Colon (tissue), 2 donors: ENCODE measurements around the gene ATG3.
"Not testable (repeated sequence)": the region's sequence is repeated elsewhere in the genome, so short reads cannot be mapped to it uniquely, and the experiment has no call there.

Source experiments
- FAIRE-seq: peaks from 2 replicates; lab custom pipeline; 2012; peaks lifted over from hg19 to GRCh38; lab: Jason Lieb, UNC
- donor health status: control.
- donor health status: control.

Gene ATG3

DNA sequence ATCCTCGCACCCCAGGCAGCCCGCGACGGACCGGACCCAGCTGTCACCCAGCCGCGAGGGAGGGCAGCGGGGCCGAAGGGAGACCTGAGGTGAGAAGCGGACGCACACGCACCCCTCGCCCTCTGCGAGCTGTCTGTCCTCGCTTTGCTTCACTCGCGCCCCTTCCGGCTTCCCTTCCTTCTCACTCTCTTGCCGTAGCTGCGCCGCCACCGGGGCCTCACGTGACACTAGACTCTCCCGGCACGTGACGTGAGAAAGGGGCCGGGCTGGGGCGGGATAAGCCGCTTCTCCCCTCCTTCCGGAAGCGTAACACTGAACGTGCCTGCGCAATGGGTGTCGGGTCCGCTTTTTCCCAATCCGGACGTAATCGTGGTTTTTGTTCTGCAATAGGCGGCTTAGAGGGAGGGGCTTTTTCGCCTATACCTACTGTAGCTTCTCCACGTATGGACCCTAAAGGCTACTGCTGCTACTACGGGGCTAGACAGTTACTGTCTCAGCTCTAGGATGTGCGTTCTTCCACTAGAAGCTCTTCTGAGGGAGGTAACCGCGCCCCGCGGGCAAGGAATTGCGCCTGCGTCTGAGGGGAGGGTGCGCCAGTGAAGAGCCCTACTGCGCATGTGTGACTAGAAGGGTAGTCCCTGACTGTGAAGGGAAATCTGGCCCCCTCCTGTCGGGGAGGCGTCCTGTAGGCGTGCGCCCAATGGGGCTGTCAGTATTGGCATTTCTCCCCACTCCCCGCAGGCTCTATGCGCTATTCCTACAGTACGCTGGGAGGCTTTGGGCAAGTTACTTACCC is at the start of gene ATG3, which contains the start of gene SLC35A5:
ATG3 (minus strand) TSS at position 229 of the 796 bp plus-strand sequence. CDS start 434 bp downstream, outside the sequence.
SLC35A5 (plus strand) TSS at position 312 of the 796 bp plus-strand sequence. CDS start 1,359 bp downstream, outside the sequence.
- FAIRE-seq: no peak

GRCh38 chr3:112610121-112610520 is 48.4 kb upstream of the ATG3 start:
- FAIRE-seq: no peak

DNA sequence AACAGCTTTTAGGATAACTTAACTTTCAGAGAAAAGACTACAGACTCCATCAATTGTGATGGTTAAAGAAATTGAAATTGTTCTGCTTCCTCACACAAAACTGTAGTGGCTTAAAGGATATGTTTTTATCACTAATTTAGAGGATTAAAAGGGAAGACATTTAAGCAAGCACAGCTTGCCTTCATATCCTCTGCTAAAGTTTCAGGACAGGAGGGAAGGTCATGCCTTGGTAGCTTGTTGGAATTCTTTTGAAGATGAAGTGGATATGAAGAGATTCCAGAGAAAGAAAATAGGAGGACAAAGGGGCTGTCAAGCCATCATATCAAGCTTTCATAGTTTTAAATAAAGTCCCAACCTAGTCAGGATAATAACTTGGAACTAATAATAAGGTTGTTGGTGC is 46.1 kb upstream of the ATG3 start:
- FAIRE-seq: no peak

DNA sequence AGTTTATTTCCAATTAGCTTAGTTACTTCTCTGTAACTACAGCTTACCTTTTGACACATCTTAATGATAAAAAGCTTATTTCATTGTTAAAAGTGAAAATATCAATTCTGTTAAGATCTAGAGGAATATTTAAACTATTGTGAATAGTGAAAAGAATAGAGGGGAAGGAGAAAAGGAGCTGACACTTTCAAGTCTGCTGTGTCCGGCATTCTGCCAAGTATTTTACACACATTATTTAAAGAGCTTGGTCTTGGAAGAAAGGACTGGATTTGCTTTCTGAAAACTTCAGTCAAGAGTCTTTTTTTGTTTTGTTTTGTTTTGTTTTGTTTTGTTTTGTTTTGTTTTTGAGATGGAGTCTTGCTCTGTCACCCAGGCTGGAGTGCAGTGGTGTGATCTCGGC is 44.3 kb upstream of the ATG3 start:
- no peak for FAIRE-seq

GRCh38 chr3:112605285-112605684 is 43.5 kb upstream of the ATG3 start:
- FAIRE-seq: no peak

GRCh38 chr3:112604536-112604935 is 42.8 kb upstream of the ATG3 start:
- no peak for FAIRE-seq

DNA sequence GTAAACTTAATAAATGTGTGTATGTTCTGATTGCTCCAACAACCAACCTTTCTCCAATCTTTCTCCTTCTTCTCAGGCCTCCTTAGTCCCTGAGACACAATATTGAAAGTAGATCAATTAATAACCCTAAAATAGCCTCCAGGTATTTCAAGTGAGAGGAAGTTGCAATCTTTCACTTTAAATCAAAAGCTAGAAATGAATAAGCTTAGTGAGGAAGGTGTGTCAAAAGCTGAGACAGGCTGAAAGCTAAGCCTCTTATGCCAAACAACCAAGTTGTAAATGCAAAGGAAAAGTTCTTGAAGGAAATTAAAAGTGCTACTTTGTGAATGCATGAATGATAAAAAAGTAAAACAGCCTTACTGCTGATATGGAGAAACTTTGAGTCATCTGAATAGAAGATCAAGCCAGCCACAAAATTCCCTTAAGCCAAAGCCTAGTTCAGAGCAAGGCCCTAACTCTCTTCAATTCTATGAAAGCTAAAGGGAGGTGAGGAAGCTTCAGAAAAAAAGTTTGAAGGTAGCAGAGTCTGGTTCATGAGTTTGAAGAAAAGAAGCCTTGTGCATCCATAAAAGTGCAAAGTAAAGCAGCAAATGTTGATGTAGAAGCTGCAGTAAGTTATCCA is 40.6 kb upstream of the ATG3 start:
- FAIRE-seq: no peak

GRCh38 chr3:112598731-112599130 is 37.0 kb upstream of the ATG3 start:
- no peak for FAIRE-seq

- no peak for FAIRE-seq
Measured at GRCh38 chr3:112597945-112598344, 36.2 kb upstream of the ATG3 start.

GRCh38 chr3:112594856-112595255 is 33.1 kb upstream of the ATG3 start:
- no peak for FAIRE-seq

- FAIRE-seq: no peak
Measured at GRCh38 chr3:112593258-112593657, 31.5 kb upstream of the ATG3 start.

DNA sequence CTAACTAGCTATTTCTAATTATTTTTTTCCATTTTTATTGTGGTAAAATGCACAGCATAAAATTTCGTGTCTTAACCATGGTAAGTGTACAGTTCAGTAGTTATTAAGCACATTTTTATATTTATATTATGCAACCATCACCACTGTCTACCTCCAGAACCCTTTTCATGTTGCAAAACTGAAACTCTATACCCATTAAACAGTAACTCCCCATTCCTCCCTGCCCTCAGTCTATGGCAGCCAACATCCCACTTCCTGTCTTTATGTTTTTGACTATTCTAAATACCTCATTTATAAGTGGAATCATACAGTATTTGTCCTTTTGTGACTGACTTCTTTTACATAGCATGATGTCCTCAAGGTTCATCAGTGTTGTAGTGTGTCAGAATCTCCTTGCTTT is 25.6 kb upstream of the ATG3 start:
- FAIRE-seq: no peak

- FAIRE-seq: no peak
Measured at GRCh38 chr3:112585782-112586181, 24.0 kb upstream of the ATG3 start.

DNA sequence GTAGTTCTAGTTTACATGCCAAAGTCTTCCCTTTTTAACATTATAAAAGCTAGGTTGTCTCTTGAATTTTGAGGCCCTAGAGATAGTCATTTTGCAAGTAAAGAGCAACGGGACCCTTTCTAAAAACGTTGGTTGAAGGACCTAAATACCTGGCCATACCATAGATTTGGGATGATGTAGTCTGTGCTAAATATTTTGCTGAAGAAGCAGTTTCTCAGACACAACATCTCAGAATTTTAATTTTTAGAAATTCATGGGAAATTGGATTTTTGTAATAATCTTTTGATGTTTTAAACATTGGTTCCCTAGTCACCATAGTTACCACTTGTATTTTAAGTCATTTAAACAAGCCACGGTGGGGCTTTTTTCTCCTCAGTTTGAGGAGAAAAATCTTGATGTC is 21.3 kb upstream of the ATG3 start:
- no peak for FAIRE-seq

DNA sequence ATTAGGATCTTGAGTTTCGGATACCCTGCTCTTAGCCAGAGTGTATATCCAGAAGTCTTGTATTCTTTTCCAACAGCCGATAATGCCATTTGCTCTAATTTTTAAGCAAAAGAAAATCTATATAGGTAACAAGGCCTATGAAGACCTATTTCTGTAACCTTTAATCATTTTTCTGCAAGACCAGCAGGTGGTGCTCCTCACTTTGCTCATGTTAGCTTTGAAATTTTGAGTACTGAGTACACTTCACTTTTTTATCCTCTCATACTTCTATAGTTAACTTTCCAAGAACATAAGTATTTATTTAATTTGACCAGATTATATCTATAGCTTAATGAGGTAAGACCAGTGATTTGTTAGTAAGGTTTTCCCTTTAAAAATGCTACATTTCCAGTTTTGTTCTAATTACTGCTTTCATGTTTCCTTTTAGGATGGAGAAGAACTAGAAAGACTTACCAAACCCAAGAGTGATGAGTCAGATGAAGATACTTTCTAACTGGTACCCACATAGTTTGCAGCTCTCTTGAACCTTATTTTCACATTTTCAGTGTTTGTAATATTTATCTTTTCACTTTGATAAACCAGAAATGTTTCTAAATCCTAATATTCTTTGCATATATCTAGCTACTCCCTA is 20.6 kb upstream of the ATG3 start:
- no peak for FAIRE-seq

GRCh38 chr3:112579697-112580096 is 17.9 kb upstream of the ATG3 start:
- FAIRE-seq: no peak

GRCh38 chr3:112579232-112579631 is 17.5 kb upstream of the ATG3 start:
- FAIRE-seq: no peak

DNA sequence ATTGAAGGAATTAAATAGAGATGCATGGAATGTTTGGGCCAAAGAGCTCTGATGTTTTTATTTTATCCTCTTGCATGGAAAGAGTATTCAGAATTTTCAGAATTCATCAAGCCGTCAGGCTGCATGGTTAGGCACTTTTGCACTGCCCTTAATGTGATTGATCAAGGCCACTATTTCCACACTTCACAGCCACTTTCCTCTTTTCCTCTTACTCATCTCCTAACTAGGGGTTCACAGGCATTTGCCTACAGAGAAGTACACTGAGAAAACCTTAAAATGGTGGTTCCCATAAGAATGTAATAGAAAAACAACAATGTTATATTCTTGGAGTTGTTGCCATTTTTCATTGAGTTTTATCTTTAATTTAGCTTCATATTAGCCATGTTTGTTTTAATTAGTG is 10.9 kb upstream of the ATG3 start:
- FAIRE-seq: no peak

DNA sequence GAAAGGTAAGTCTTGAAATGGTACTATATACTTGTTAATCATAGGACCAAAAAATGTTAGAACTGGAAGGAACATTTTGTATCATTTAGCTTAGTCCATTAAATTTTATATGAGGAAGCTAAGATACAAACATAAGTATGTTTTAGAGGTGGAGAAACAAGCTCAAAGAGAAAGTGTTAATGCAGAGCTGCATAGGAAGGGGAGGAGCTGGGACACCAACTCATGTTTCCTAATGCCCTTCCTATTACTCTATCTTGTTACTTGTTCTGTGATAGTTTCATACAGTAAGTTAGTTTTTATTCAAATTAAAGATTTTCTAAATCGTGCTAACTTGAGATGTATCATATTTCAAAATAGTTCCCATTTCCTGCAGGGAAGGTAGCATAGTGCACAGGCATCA is 7.5 kb upstream of the ATG3 start:
- FAIRE-seq: no peak

GRCh38 chr3:112568642-112569041 is 6.9 kb upstream of the ATG3 start:
- FAIRE-seq: no peak

DNA sequence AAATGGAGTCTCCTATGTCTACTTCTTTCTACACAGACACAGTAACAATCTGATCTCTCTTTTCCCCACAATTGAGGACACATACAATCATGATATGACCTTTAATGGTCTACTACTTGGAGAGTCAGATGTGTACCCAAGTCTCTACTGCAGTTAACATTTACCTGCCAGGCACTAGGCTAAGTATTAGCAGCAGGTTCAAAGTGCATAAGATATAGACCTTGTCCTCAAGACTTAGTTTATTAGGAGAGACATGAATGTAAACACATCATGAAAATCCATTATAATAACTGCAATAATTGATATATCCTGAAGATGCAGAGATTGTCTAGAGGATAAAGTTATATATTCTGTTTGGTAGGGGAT is 3.2 kb upstream of the ATG3 start:
- no peak for FAIRE-seq

- FAIRE-seq: not testable (repeated sequence)
Measured at GRCh38 chr3:112564247-112564939, 2.6 kb upstream of the ATG3 start.

DNA sequence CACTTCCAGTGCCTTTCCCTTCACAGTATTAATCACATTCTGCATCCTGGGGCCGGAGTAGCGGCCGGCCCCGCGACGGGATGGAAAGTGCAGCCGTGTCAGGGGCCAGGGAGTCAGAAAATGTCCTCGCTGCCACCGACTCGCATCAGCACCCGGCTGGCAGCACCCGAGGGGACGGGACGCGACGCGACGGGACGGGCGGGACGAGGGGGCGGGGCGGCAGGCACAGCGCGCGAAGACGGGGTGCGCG is 353 bp downstream of the ATG3 start:
- no peak for FAIRE-seq
